ENCODE results near the gene SLC6A18.

SLC6A18 gene

GRCh38 chr5:1255081-1255561 lies 29.9 kb downstream of the SLC6A18 start:
- no peak overlapping the region for H3K4me3 ChIP-seq (replicated peaks; ENCODE audit: low read depth, low read length)
- no peak for TF ChIP-seq CTCF (IDR thresholded peaks at IDR 0.05; ENCODE audit: low read length, missing control alignments)

GRCh38 chr5:1256776-1257175 lies 31.6 kb downstream of the SLC6A18 start:
- H3K4me3 ChIP-seq (replicated peaks; ENCODE audit: low read depth, low read length) = no peak overlapping the region
- no peak for TF ChIP-seq CTCF (IDR thresholded peaks at IDR 0.05; ENCODE audit: low read length, missing control alignments)
- no peak for DNase-seq (ENCODE audit: low read depth)

More at GRCh38 chr5:1255081-1255561, 29.9 kb downstream of the SLC6A18 start:
- no peak for DNase-seq (ENCODE audit: low read depth)

GRCh38 chr5:1257363-1257762 lies 32.2 kb downstream of the SLC6A18 start:
- no peak overlapping the region for H3K4me3 ChIP-seq (replicated peaks; ENCODE audit: low read depth, low read length)
- TF ChIP-seq CTCF (IDR thresholded peaks at IDR 0.05; ENCODE audit: low read length, missing control alignments) = no peak
- DNase-seq (ENCODE audit: low read depth) = no peak

- H3K4me3 ChIP-seq (replicated peaks; ENCODE audit: low read depth, low read length) = no peak overlapping the region
These were observed 32.7 kb downstream of the SLC6A18 start for GRCh38 chr5:1257841-1258240.

GRCh38 chr5:1259806-1260480 lies 34.8 kb downstream of the SLC6A18 start:
- H3K4me3 ChIP-seq (replicated peaks; ENCODE audit: low read depth, low read length) = no peak overlapping the region
- TF ChIP-seq CTCF (IDR thresholded peaks at IDR 0.05; ENCODE audit: low read length, missing control alignments) = no peak
- DNase-seq (ENCODE audit: low read depth) = no peak

More at GRCh38 chr5:1257841-1258240, 32.7 kb downstream of the SLC6A18 start:
- no peak for TF ChIP-seq CTCF (IDR thresholded peaks at IDR 0.05; ENCODE audit: low read length, missing control alignments)
- no peak for DNase-seq (ENCODE audit: low read depth)

GRCh38 chr5:1261643-1262042 lies 36.5 kb downstream of the SLC6A18 start:
- DNase-seq (ENCODE audit: low read depth) = no peak
- no peak overlapping the region for H3K4me3 ChIP-seq (replicated peaks; ENCODE audit: low read depth, low read length)
- no peak for TF ChIP-seq CTCF (IDR thresholded peaks at IDR 0.05; ENCODE audit: low read length, missing control alignments)

DNA sequence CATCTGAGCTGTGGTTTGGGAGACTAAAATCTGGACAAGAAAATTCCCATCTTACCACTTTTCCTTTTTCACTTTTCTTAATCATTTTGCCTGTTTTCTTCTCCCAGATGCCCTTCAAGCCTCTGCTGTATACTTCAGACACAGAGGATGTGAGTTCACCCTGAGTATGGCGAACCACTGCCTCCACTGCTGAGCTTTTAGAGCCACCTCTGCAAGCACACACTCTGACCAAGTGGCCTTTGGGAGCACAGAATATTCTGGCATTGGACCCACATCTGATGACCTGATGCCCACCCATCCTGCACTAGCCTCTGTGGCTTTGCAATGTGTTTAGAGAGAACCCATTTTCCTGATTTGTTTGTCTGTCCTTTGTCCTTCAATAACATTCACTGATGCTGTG lies 37.2 kb downstream of the SLC6A18 start:
- no peak overlapping the region for H3K4me3 ChIP-seq (replicated peaks; ENCODE audit: low read depth, low read length)
- DNase-seq (ENCODE audit: low read depth) = peak; percentile 15
- TF ChIP-seq CTCF (IDR thresholded peaks at IDR 0.05; ENCODE audit: low read length, missing control alignments) = no peak
